Stimulated activated CD4-positive, alpha-beta T cell treated with anti-CD3 and anti-CD28 coated beads, Interleukin-15, amount 100 ng/mL, for 48 hours (primary cell): ENCODE measurements around the gene PHF19.
A peak's percentile ranks its signal among the peaks of the same experiment; 100 is the strongest.

Source experiments
- DNase-seq, 2 donors: peaks; one replicate each; pipeline ENCODE4 v3.0.0-alpha.2; 2020; ENCODE audit warnings: low read depth in 2 of 2

PHF19 gene

DNA sequence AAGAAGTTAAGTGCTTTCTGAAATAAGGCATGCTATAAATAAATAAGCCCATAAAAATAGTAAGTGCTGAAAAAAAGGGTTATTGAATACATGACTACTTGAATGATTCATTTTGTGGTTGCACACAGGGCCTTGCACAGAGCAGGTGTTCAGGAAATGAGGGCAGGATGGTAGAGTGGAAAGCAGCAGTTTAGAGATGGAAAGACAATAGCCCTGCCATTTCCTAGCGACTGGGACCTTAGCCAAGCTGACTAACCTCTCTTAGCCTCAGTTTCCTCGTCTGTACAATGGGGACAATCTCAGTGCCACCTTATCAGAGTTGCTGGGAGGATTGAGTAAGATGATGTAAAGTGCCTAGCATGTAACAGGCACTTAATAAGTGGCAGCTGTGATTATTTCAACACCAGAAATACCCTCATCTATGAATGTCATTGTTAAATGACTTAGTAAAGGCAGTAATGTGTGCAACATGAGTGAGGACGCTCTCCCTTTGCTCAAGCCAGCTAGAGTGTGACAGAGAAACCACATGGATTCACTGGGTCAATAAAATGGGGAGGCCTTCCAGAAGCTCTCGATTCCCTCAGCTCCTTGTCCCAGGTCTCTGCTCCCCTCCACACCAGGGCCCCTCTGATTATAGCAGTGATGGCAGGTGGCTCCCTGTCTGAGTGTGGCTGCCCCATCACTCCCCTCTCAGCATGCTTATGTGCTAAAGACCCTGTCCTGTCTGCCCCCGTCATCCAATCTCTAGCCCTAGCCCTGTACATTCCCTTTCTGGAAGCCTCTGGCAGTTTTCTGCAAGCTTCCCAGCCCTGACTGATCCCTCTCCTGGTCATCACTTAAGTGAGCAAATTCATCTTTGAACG lies 16.0 kb upstream of the PHF19 start:
- peak in 1 of 2 donors; percentile 51 for DNase-seq

DNA sequence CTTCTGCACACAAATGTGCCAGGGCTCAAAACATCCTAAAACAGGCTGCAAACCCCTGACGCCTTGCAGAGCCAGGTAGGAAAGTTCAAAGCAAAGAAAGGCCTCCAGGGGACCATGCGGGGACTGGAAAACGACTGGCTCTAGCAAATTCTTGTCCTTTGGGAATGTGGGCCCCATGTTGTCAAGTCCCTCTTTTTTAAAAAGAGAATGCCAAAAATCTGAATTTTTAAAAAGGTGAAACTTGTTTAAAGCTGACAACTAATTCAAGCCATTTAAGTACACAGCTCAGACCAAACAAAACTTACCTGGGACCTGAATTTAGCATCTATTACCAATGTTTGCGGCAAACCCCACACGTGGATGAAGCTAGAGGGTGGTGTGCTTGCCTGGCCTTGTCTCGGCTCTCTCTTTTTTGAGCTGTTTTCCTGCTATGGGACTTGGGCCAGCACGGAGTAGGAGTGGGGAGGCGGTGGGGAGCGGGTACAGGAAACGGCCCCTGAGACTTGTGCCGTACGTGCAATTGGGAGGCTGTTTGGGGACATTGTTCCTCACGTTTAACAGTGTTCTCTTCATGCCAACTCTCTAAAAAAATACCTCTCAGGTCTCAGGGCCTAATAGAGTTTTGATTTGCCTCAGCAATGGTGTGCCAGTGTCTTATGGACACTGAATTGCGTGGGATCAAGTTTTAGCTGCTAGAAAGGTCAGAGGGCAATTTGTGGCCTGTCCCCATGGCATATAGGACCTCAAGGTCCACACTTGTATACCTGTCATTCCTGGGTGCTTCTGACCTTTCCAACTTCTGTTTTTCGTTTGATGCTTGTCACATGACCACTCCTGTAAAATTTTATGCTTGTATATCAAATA lies 15.1 kb upstream of the PHF19 start:
- DNase-seq: no peak

DNA sequence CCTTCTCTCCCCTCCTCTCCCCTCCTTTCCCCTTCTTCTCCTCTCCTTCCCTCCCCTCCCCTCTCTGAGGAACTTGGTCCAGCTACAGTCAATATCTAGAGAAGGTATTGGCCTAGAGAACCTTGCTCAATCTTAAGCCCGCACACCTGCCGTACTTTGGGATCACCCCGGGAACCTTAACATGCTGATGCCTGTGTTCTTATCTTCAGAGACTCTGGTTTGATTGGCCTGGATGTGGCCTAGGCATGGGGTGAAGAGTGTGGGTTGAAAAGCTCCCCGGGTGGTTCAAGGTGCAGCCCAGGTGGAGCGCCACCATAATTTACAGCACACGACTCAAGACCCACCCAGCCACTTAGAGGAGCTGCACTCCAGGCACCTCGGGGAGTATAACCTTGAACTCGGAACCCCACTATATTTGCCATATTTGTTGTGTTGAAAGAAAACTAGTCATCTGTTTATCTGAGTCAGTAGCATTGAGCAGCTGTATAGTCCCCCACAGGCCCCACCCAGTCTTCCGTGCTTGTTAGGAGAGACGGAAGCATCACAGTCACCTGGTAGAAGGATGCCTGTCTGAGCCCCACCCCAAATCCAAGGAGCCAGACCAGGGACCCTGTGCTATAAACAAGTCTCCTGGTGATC lies 14.4 kb upstream of the PHF19 start:
- DNase-seq: peak in 1 of 2 donors; percentile 61

DNA sequence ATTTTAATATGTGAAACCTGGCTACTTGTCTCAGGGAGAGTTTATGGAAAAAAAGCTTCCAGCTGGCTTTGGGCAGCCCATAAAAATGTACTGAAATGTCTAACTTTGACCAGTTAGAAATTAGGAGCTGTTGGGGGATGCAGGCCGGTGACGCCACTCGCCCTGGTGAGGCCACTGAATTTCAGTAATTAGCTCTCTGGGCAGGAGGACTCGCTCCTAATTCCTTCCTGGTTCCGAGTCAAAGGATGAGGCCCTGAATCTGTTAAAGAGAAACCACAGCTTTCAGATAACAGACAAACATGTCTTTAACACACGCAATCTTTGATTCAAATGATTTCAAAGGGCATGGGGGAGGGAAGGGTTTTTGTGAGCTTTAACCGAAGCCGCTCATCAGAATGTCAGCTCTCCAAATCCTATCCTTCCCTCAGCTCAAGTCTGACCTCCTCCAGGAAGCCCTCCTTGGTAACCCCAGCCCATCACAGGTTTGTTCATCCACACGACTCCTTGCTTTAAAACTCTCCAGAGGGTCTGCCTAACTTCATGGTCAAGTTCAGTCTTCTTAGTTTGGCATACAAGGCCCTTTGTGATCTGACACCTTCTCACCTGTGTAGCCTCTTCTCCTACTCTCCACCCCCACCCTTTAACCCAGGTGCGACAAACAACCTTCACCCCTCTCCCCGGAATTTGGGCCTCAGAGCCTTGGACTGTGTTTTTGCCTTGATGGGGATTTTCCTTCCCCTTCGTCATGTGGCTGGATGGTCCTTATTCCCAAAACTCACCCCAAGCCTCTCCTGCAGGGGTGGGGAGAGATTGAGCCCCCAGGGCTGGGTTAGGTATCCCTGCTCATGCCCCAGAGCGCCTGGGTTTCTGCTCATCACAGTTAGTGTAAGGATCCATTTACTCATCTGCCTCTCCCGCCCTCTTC lies 13.6 kb upstream of the PHF19 start:
- DNase-seq: no peak

DNA sequence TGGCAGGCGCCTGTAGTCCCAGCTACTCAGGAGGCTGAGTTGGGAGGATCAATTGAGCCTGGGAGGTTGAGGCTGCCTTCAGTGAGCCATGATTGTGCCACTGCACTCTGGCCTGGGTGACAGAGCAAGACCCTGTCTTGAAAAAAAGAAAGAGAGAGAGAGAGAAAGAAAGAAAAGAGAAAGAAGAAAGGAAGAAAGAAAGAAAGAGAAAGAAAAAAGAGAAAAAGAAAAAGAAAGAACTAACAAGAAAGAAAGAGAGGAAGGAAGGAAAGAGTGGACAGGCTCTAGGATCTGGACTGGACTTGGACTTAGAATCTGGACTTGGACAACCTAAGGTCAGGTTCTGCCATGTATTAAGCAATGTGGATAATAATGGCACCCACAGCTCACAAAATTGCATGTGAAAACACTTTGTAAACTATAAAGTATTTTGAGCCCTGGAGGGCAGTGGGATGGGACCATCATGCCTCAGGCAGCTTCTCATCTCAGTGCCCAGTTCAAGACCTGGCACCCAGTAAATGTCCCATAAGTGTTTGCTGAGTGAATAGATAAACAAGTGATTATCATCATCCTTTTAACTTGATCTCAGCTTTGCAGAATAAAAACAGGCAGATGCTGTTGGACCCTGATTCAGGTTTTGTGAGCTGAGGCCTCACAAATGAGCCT lies 12.8 kb upstream of the PHF19 start:
- no peak for DNase-seq

DNA sequence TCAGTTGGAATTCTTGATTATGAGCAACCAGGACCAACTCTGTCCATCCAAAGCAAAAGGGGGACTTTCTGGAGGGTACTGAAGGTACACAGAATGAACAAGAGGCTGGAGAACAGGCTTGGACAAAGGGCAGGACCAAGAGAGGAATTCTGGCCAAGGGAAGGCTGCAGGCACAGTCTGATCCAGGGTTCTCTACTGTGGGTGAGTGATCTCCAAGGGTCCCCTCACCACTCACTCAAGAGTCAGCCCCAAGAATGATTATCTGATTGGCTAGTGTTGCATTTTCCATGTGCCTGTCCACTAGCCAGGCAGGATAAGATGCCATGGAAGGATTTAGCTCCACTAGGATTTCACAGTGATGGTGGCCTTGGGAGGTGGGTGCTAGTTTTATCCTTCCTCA lies 11.6 kb upstream of the PHF19 start:
- no peak for DNase-seq

DNA sequence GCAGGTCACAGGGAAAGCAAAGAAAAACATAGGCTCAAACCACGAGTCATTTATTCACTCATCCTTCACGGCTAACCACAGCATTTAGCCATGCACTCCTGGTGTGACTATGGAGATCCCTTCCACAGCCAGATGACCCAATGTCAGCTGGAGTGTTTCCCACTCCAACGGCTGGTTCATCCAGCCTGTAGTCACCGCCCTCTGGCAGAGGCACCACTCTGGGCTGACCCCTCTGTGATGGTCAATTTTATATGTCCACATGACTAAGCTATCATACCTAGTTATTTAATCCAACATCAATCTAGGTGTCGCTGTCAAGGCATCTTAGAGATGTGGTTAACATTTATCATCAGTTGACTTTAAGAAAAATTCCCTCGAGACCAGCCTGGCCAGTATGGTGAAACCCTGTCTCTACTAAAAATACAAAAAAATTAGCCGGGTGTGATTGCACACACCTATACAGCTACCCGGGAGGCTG lies 9.5 kb upstream of the PHF19 start:
- no peak for DNase-seq

DNA sequence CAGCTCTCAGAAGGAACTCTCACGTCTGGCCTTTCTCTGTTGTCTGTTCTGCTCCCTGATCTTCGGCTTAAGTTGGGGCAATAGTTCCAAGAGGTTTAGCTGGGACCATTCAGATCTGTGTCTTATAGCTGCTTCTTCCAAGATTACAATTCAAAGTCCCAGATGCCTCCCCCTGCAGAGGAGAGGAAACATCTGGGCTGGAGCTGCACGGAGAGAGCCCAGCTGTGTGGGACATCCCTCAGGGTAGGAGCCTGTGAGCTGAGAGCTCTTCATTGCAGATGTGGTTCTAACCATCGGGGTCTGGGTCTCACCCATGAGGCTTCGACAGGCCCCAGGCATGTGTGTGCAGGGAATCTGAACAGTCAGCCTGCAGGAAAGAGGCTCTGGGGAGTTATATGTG lies 9.0 kb upstream of the PHF19 start:
- DNase-seq: no peak

DNA sequence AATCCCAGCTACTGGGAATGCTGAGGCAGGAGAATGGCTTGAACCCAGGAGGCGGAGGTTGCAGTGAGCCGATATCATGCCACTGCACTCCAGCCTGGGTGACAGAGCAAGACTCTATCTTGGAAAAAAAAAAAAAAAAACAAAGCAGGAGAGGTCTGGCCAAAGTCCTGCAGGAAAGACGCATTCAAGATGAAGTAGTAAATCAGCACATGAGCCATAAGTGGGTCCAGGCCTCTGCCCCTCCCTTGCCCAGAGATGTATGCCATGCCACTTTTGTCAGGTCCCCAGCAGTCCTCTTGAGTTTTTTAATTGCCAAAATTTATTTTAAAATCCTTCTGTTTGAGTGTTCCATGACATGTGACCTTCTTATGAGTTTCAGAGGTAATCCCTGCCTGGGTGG lies 8.5 kb upstream of the PHF19 start:
- DNase-seq: no peak

DNA sequence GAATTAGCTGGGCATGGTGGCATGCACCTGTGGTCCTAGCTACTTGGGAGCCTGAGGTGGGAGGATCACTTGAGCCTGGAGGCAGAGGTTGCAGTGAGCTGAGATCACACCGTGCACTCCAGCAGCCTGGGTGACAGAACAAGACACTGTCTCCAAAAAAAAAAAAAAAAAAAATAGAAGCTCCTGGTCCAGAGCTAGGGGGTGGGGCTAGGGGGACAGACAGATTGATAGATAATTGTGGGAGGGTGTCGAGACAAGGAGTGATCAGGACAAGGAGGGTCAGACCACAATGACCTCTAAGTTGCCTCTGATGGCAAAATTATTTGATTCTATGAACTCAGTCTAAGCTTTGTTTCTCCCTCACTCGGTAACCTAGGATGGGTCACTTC lies 6.6 kb upstream of the PHF19 start:
- DNase-seq: no peak

DNA sequence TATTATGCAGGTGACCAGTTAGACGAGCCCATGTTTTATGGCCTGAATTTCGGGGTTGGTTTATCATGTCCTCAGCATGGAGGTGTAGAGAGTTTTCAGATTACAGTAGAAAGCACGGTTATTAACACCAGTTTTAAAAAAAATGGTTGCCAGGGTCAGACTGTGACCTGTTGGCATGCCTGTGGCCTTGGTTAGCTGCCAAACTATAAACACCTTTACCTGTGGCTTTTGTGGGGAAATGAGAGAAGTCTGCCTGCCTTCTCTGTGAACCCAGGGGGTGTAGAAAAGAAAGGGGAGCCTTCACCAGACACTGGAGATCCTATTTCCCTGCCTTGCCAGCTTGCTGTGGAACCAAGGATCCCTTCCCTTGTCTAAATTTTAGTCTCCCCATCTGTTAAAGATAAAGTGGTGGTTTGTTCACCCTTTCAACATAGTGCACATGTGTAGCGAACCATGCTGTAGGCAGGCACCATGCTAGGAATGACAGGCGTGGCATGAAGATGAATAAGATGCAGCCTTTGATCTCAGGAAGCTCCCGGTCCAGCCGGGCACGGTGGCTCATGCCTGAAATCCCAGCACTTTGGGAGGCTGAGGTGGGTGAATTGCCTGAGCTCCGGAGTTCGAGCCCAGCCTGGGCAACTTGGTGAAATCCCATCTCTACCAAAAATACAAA lies 6.1 kb upstream of the PHF19 start:
- DNase-seq: no peak

DNA sequence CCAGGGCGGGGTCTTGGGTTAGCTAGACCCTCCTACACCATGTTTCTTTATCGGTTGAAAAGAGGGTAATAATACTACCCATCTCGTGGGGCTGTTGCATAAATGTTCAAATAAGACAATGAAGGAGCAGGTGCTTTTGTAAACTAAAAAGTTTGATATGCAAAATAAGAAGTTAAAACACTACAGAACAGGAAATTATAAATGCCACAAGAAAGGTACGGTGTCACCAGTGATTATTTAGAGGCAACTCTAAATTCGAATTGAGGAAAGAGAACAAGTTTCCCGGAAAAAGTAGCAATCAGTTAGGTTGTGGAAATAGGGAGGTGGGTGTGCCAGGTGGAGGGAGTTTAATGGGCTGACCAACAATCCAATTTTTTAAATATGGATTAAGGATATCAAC lies 2.5 kb upstream of the PHF19 start:
- no peak for DNase-seq

DNA sequence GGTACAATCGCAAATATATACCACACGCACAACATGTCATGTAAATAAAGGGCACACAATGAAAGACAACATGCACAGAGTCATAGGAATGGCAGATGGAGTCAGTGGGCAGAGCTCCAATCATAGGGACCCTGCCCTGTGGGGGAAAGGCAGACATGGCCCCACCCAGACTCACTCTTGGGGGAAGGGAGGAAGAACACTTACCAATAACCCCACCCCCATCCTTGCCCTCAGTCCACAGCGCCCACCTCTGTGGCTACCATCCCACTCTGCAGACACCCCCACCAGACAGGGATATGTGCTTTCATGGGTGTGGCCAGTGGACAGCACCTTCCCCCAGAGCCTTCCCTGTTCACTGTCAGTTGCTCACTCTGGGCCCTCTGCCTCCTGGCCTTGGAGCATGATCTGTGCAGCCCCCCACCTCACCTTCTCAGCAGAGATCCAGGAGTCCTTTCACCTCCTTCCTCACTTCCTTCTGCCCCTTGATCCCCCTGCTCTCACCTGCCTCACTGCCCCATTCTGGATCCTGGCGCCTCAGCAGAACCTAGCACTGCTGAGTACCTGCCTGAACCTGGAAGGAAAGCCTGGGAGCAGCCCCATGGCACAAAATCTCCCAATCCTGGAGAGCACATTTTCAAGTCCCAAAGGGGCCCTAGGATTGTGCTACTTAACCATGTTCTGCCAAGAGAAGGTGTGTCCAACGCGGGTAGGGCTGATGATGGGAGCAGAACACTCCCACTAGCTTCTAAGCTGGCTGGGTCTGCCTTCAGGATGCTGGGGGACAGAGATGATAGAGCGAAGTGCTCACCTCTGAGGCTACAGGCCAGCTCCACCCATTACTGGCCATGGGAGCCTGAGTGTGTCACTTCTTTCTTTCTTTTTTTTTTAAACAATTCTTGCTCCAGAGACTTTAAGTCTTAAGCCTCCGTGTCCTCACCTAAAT lies 1.5 kb upstream of the PHF19 start:
- DNase-seq: no peak

DNA sequence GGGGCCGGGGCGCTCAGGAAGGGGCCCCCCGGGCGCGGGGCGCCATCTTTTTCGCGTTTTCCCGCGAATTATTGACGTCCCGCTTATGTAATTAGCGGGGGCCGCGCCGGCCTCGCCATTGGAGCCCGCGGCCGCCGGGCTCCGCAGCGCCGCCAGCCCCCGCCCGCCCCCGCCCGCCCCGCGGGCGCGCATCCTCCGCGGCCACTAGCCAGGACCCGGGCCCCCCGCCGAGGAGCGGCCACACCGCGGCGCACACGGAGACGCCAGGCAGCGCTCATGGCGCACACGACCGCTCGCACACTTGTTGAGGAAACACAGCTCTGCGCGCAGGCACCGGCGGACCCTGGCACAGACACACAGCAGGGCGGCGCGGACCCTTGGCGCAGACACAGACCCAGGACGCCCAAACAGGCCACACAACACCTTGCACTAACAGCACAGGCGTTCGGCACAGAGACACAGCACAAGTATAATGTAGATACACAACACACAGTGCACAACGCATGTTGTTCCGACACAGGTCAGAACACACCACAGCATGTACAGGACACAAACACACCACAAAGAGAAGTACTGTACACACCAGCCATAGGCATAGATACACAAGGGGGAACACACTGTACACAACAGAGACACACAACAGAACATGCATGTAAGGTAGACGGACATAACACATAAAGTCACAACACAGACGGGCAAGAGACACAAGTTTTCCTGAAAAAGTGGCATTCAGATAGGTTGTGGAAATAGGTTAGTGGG lies 467 bp upstream of the PHF19 start:
- DNase-seq: peak in 1 of 2 donors; percentile 72

DNA sequence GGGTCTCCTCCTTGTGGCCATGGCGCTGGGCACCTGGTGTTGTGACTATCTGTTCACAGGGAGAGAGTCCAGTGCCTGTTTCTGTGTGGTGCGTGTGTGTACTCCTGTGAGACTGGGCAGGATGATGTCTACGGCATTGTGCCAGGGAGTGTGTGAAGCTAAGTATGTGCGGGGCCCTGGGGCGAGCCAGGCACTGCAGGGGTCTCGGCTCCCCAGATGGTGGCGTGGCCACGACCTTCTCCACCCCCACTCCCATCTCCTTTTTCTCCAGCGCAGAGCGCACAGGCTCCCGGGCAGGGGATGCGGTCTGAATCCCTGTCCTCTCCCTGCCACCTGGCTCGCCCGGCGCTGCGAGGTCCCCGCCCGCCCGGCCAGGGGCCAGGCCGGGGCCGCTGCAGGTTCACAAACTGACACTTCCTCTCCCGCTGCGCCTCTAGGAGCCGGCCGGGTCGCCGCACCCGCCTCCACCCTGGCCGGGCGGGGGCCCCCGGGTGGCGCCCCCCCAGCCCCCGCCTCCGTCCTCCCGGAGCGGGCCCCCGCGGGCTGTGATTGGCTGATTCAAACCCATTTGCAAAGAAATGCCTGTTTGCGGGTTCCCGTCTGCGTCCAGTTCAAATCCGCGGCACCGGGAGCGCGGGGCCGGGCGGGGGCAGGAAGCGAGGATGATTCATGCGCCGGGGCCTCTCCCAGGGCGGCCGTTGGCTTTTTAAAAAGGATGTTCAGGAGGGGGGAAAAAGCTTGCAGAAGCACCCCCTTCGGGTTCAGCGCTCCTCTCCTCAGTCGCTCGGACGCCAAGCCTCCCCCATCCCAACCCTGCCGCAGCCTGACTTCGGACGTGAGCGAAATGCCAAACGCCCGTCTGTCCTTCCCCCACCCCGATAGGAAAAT lies 790 bp downstream of the PHF19 start:
- DNase-seq: peak; percentile 80 to 86

DNA sequence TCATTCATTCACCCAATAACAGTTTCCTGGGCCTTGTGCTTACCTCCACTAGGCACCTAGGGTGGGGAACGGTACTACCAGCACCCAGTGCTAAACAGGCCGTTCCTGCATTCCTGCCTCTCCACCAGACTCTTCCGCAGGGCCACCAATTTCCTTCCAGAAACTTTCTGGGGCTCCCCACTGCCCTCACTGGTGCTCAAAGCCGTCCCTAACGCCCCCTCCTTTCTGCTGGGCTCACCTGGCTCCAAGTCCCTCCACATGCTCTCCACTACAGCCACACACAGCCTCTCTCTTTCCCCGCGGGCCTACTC lies 1.4 kb downstream of the PHF19 start:
- DNase-seq: no peak

DNA sequence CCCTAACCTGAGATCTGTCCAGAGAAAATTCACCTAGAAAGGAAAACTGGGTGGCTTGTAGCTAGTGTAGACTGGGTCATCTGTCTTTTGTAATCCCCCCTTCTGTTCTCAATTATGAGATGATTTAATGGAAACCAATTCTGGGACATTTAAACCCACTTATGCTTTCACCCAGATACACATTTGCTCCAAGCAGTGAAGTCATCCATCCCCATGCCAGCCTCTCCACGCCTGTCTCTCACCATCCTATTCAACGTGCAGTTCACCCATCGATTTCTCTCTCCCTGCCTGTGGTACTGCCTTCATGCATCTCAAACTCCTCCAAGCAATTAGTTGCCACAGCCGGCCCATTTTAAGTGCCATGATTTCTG lies 1.8 kb downstream of the PHF19 start:
- no peak for DNase-seq
